Measurements from ENCODE around the gene PIP5K1B.

Gene PIP5K1B

DNA sequence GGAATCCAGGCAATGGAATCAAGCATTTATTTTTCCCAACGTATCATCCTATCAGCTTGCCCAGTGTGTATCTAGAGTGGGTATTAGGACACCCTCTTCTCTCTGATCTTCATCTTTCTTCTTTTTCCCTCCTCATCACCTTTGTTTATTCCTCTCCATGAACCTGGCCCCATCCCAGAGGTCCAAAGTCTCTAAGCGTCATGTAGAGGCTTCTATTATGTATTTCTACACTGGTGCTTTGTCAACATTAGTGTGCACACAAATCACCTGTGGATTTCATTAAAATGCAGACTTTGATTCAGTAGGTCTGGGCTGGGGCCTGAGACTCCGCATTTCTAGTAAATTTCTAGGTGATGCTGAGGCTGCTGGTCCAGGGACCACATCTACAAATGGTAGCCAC, 19.8 kb upstream of the PIP5K1B start:
- no peak overlapping the region for H2AFZ ChIP-seq (ENCODE audit: low read length)
- H3K23ac ChIP-seq (ENCODE audit: low read depth, low read length, poor library complexity): no peak overlapping the region
- no peak overlapping the region for H3K14ac ChIP-seq (ENCODE audit: low read length)
- no CpG with 5 or more reads among the region's 3 CpGs for WGBS, 2 donors (ENCODE audit: extremely low coverage in 2 of 2, insufficient read length in 2 of 2, insufficient replicate concordance in 1 of 2)
- no peaks in the 10 kb centered on the region for H3K9me3 ChIP-seq (replicated peaks in 1 of 2; ENCODE audit: control insufficient read depth in 2 of 2, insufficient read depth in 1 of 2, low read depth in 1 of 2, low read length in 2 of 2)
- H2BK12ac ChIP-seq (ENCODE audit: low read length): no peak overlapping the region
- H3K27ac ChIP-seq (replicated peaks; ENCODE audit: low read length): no peak overlapping the region
- no peak overlapping the region for H3K18ac ChIP-seq (ENCODE audit: low read length)
- H3K9ac ChIP-seq (ENCODE audit: low read depth, low read length, poor library complexity): no peak overlapping the region
- no peak overlapping the region for H3K4me3 ChIP-seq (ENCODE audit: low read length in 2 of 2)
- no peaks in the 10 kb centered on the region for H3K27me3 ChIP-seq (ENCODE audit: control insufficient read depth in 3 of 3, insufficient read depth in 3 of 3, low read depth in 1 of 3, low read length in 3 of 3)
- no peak overlapping the region for H2BK15ac ChIP-seq (ENCODE audit: low read length)
- no peaks in the 10 kb centered on the region for H3K36me3 ChIP-seq (replicated peaks in 1 of 2; ENCODE audit: control insufficient read depth in 2 of 2, insufficient read depth in 2 of 2, low read length in 2 of 2)
- no peak overlapping the region for H2BK120ac ChIP-seq (ENCODE audit: low read depth, low read length)
- no peak overlapping the region for H4K8ac ChIP-seq (ENCODE audit: low read depth, low read length)
- H3K79me1 ChIP-seq (ENCODE audit: low read depth, low read length): no peaks in the 10 kb centered on the region
- H3K4me1 ChIP-seq (ENCODE audit: control insufficient read depth in 2 of 2, insufficient read depth in 1 of 2, low read depth in 1 of 2, low read length in 2 of 2): peaks cover 3 to 16% of the 10 kb centered on the region in 2 donors
- H3K4me2 ChIP-seq (ENCODE audit: insufficient read depth, low read length, poor library complexity, severe bottlenecking): no peak overlapping the region
- DNase-seq (ENCODE audit: low spot score): no peak
- H2BK5ac ChIP-seq (ENCODE audit: low read length): no peak overlapping the region
- no peak overlapping the region for H4K91ac ChIP-seq (ENCODE audit: low read depth, low read length, poor library complexity)
- H3K4ac ChIP-seq (ENCODE audit: low read length): no peak overlapping the region
- H2AK5ac ChIP-seq (ENCODE audit: low read depth, low read length): no peak overlapping the region

DNA sequence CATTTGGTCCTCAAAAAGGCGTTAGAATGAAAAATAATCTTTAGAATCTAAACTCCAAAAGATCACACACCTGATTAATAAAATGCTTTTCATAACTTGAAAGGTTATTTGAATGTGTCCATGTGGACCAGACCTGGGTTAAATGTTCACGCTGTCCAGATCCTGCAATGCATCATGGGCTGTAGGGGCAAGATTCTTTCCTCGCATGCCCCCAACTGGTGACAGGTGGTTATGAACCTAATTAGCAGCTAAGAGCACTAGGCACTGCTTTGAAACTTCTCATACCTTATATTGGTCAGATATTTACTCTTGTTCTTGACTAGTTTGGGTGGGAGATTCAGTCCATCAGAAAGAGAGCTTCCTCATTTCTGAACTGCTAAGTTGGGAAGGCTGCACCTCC, 19.3 kb upstream of the PIP5K1B start:
- H3K4me2 ChIP-seq (ENCODE audit: insufficient read depth, low read length, poor library complexity, severe bottlenecking): no peak overlapping the region
- no peak overlapping the region for H2AFZ ChIP-seq (ENCODE audit: low read length)
- H4K91ac ChIP-seq (ENCODE audit: low read depth, low read length, poor library complexity): no peak overlapping the region
- no peak overlapping the region for H4K8ac ChIP-seq (ENCODE audit: low read depth, low read length)
- H3K4ac ChIP-seq (ENCODE audit: low read length): no peak overlapping the region
- no peak overlapping the region for H2BK120ac ChIP-seq (ENCODE audit: low read depth, low read length)
- no peaks in the 10 kb centered on the region for H3K36me3 ChIP-seq (replicated peaks in 1 of 2; ENCODE audit: control insufficient read depth in 2 of 2, insufficient read depth in 2 of 2, low read length in 2 of 2)
- no peak overlapping the region for H2AK5ac ChIP-seq (ENCODE audit: low read depth, low read length)
- no peak overlapping the region for H2BK15ac ChIP-seq (ENCODE audit: low read length)
- H3K4me1 ChIP-seq (ENCODE audit: control insufficient read depth in 2 of 2, insufficient read depth in 1 of 2, low read depth in 1 of 2, low read length in 2 of 2): peaks cover 3 to 22% of the 10 kb centered on the region in 2 donors
- no peak for DNase-seq (ENCODE audit: low spot score)
- no peaks in the 10 kb centered on the region for H3K27me3 ChIP-seq (ENCODE audit: control insufficient read depth in 3 of 3, insufficient read depth in 3 of 3, low read depth in 1 of 3, low read length in 3 of 3)
- no peak overlapping the region for H2BK5ac ChIP-seq (ENCODE audit: low read length)
- no peaks in the 10 kb centered on the region for H3K79me1 ChIP-seq (ENCODE audit: low read depth, low read length)
- WGBS, 2 donors (ENCODE audit: extremely low coverage in 2 of 2, insufficient read length in 2 of 2, insufficient replicate concordance in 1 of 2): no CpG with 5 or more reads among the region's 3 CpGs
- H3K9ac ChIP-seq (ENCODE audit: low read depth, low read length, poor library complexity): no peak overlapping the region
- H3K9me3 ChIP-seq (replicated peaks in 1 of 2; ENCODE audit: control insufficient read depth in 2 of 2, insufficient read depth in 1 of 2, low read depth in 1 of 2, low read length in 2 of 2): no peaks in the 10 kb centered on the region
- no peak overlapping the region for H3K14ac ChIP-seq (ENCODE audit: low read length)
- no peak overlapping the region for H3K4me3 ChIP-seq (ENCODE audit: low read length in 2 of 2)
- no peak overlapping the region for H3K27ac ChIP-seq (replicated peaks; ENCODE audit: low read length)
- H2BK12ac ChIP-seq (ENCODE audit: low read length): no peak overlapping the region
- H3K23ac ChIP-seq (ENCODE audit: low read depth, low read length, poor library complexity): no peak overlapping the region
- no peak overlapping the region for H3K18ac ChIP-seq (ENCODE audit: low read length)

DNA sequence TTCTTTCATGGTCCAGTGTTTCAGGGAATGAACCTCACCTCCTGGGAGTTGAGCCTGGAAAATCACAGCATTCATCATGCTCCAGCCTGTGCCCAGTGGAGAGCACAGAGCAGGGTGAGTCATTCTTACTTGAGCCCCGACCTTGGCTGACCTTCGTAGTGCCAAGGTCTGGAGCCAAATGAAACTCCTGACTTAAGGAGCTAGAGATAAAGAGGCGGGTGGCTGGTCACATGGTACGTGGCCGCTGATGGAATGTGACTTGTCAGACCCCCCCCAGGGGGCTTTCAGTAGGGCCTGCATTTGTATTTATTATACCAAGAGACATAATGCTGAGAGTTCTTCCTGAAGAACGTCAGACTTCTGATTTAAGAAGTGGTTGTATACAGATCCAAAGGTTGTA, 15.0 kb upstream of the PIP5K1B start:
- no peak overlapping the region for H3K9ac ChIP-seq (ENCODE audit: low read depth, low read length, poor library complexity)
- H3K27me3 ChIP-seq (ENCODE audit: control insufficient read depth in 3 of 3, insufficient read depth in 3 of 3, low read depth in 1 of 3, low read length in 3 of 3): no peaks in the 10 kb centered on the region
- H3K4me2 ChIP-seq (ENCODE audit: insufficient read depth, low read length, poor library complexity, severe bottlenecking): no peak overlapping the region
- H3K36me3 ChIP-seq (replicated peaks in 1 of 2; ENCODE audit: control insufficient read depth in 2 of 2, insufficient read depth in 2 of 2, low read length in 2 of 2): no peaks in the 10 kb centered on the region
- no peak overlapping the region for H2BK15ac ChIP-seq (ENCODE audit: low read length)
- no peak overlapping the region for H3K4ac ChIP-seq (ENCODE audit: low read length)
- H2BK5ac ChIP-seq (ENCODE audit: low read length): no peak overlapping the region
- H2BK12ac ChIP-seq (ENCODE audit: low read length): no peak overlapping the region
- no peak overlapping the region for H3K23ac ChIP-seq (ENCODE audit: low read depth, low read length, poor library complexity)
- WGBS, 2 donors (ENCODE audit: extremely low coverage in 2 of 2, insufficient read length in 2 of 2, insufficient replicate concordance in 1 of 2): no CpG with 5 or more reads among the region's 6 CpGs
- H3K79me1 ChIP-seq (ENCODE audit: low read depth, low read length): no peaks in the 10 kb centered on the region
- no peak overlapping the region for H3K14ac ChIP-seq (ENCODE audit: low read length)
- H3K4me3 ChIP-seq (ENCODE audit: low read length in 2 of 2): no peak overlapping the region
- H2BK120ac ChIP-seq (ENCODE audit: low read depth, low read length): no peak overlapping the region
- no peak overlapping the region for H3K18ac ChIP-seq (ENCODE audit: low read length)
- no peak overlapping the region for H3K27ac ChIP-seq (replicated peaks; ENCODE audit: low read length)
- H4K91ac ChIP-seq (ENCODE audit: low read depth, low read length, poor library complexity): no peak overlapping the region
- no peak for DNase-seq (ENCODE audit: low spot score)
- H2AK5ac ChIP-seq (ENCODE audit: low read depth, low read length): no peak overlapping the region
- H3K9me3 ChIP-seq (replicated peaks in 1 of 2; ENCODE audit: control insufficient read depth in 2 of 2, insufficient read depth in 1 of 2, low read depth in 1 of 2, low read length in 2 of 2): no peaks in the 10 kb centered on the region
- H2AFZ ChIP-seq (ENCODE audit: low read length): peak overlapping the region; percentile 6
- peaks cover 3 to 27% of the 10 kb centered on the region in 2 donors for H3K4me1 ChIP-seq (ENCODE audit: control insufficient read depth in 2 of 2, insufficient read depth in 1 of 2, low read depth in 1 of 2, low read length in 2 of 2)
- no peak overlapping the region for H4K8ac ChIP-seq (ENCODE audit: low read depth, low read length)

GRCh38 chr9:68692519-68692918, 12.5 kb upstream of the PIP5K1B start:
- Histone ChIP-seq H3K9ac (ENCODE audit: low read depth, low read length, poor library complexity) (no peak overlapping the region), H3K18ac (ENCODE audit: low read length) (no peak overlapping the region), H3K36me3 (replicated peaks in 1 of 2; ENCODE audit: control insufficient read depth in 2 of 2, insufficient read depth in 2 of 2, low read length in 2 of 2) (no peaks in the 10 kb centered on the region), H3K4me2 (ENCODE audit: insufficient read depth, low read length, poor library complexity, severe bottlenecking) (no peak overlapping the region), H2AFZ (ENCODE audit: low read length) (peak overlapping the region; percentile 5), H2BK120ac (ENCODE audit: low read depth, low read length) (no peak overlapping the region), H3K4me3 (ENCODE audit: low read length in 2 of 2) (no peak overlapping the region), H3K79me1 (ENCODE audit: low read depth, low read length) (no peaks in the 10 kb centered on the region), H2AK5ac (ENCODE audit: low read depth, low read length) (no peak overlapping the region), H2BK12ac (ENCODE audit: low read length) (no peak overlapping the region), H4K8ac (ENCODE audit: low read depth, low read length) (no peak overlapping the region), H4K91ac (ENCODE audit: low read depth, low read length, poor library complexity) (no peak overlapping the region), H2BK5ac (ENCODE audit: low read length) (no peak overlapping the region), H2BK15ac (ENCODE audit: low read length) (no peak overlapping the region), H3K27me3 (ENCODE audit: control insufficient read depth in 3 of 3, insufficient read depth in 3 of 3, low read depth in 1 of 3, low read length in 3 of 3) (no peaks in the 10 kb centered on the region), H3K23ac (ENCODE audit: low read depth, low read length, poor library complexity) (no peak overlapping the region), H3K4me1 (ENCODE audit: control insufficient read depth in 2 of 2, insufficient read depth in 1 of 2, low read depth in 1 of 2, low read length in 2 of 2) (peaks cover 3 to 27% of the 10 kb centered on the region in 2 donors), H3K4ac (ENCODE audit: low read length) (no peak overlapping the region), H3K14ac (ENCODE audit: low read length) (no peak overlapping the region), H3K27ac (replicated peaks; ENCODE audit: low read length) (no peak overlapping the region), H3K9me3 (replicated peaks in 1 of 2; ENCODE audit: control insufficient read depth in 2 of 2, insufficient read depth in 1 of 2, low read depth in 1 of 2, low read length in 2 of 2) (no peaks in the 10 kb centered on the region)
- no CpG with 5 or more reads among the region's 8 CpGs for WGBS, 2 donors (ENCODE audit: extremely low coverage in 2 of 2, insufficient read length in 2 of 2, insufficient replicate concordance in 1 of 2)
- no peak for DNase-seq (ENCODE audit: low spot score)
